Measurements from ENCODE around the gene NOS3. TPM values are rescaled to one million over a fixed set of nuclear protein-coding genes. Genes with fewer than 3 reads are reported as not detected.

The NOS3 gene
- total RNA-seq, 3 donors from 2014 or later = 3.8 to 35.1 (median 5.1) TPM

DNA sequence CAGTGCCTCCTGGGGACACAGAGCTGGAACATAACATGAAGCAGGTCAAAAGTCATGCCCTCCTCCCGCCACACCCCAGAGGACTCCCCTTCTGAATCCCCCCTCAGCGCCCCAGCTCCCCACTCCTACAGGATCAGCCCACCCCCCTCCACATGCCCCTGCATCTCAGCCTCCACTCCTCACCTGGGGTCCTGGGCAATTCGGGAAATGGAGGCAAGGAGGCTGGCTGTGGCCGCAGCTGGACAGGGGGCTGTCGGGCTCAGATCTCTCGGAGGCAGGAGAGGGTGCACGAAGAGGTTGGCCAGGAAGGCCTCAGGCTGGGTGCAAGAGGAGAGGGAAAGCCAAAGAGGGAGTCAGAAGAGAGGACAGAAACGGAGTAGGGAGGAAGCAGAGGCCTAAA is 25.7 kb downstream of the NOS3 start:
- DNase-seq (ENCODE audit: low spot score in 2 of 2) = no peak
- Histone ChIP-seq H3K9me3 (no peaks in the 10 kb centered on the region), H3K27ac (no peak overlapping the region), H3K36me3 (no peaks in the 10 kb centered on the region), H3K4me1 (peaks cover 8 to 10% of the 10 kb centered on the region in 2 donors), H3K27me3 (peaks cover 9 to 55% of the 10 kb centered on the region in 2 donors), H3K4me3 (no peak overlapping the region)
- TF ChIP-seq, protein P1, sequence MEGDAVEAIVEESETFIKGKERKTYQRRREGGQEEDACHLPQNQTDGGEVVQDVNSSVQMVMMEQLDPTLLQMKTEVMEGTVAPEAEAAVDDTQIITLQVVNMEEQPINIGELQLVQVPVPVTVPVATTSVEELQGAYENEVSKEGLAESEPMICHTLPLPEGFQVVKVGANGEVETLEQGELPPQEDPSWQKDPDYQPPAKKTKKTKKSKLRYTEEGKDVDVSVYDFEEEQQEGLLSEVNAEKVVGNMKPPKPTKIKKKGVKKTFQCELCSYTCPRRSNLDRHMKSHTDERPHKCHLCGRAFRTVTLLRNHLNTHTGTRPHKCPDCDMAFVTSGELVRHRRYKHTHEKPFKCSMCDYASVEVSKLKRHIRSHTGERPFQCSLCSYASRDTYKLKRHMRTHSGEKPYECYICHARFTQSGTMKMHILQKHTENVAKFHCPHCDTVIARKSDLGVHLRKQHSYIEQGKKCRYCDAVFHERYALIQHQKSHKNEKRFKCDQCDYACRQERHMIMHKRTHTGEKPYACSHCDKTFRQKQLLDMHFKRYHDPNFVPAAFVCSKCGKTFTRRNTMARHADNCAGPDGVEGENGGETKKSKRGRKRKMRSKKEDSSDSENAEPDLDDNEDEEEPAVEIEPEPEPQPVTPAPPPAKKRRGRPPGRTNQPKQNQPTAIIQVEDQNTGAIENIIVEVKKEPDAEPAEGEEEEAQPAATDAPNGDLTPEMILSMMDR (IDR thresholded peaks at IDR 0.05) = no peak
- TF ChIP-seq POLR2AphosphoS5 (IDR thresholded peaks at IDR 0.05) = no peak
- no peak for TF ChIP-seq POLR2A (IDR thresholded peaks at IDR 0.05)
- intact Hi-C loops (cut with DNase I; ENCODE audit: low total_unique reads) = loop anchor here (10.0 kb wide), 1 partner anchor 98 kb away; no protein-coding TSS in a partner anchor

DNA sequence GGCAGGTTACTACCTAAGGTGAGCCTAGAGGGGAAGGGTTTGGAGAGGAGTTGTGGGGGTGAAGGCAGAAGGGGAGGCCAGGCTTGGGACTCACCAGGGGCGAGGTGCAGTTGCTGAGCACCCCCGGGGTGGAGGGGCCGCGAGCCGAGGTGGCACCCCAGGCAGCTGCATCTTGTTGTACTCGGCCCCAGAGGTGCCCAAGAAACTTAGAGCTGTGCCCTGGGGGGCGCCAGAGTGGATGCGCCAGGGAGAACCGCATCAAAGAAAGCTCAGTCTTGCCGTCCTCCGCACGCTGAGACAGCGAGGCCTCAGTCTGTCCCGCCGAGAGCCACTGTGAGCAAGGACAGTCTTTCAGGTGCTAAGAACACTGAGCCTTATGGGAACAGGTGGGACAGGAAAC is 26.1 kb downstream of the NOS3 start:
- no peak for TF ChIP-seq POLR2A (IDR thresholded peaks at IDR 0.05)
- no peak for TF ChIP-seq POLR2AphosphoS5 (IDR thresholded peaks at IDR 0.05)
- TF ChIP-seq, protein P1 (IDR thresholded peaks at IDR 0.05) = no peak
- Histone ChIP-seq H3K36me3 (no peaks in the 10 kb centered on the region), H3K9me3 (no peaks in the 10 kb centered on the region), H3K4me3 (no peak overlapping the region), H3K27me3 (peaks cover 9 to 54% of the 10 kb centered on the region in 2 donors), H3K27ac (no peak overlapping the region), H3K4me1 (peaks cover 8 to 10% of the 10 kb centered on the region in 2 donors)
- DNase-seq (ENCODE audit: low spot score in 2 of 2) = no peak
- intact Hi-C loops (cut with DNase I; ENCODE audit: low total_unique reads) = loop anchor here (10.0 kb wide), 1 partner anchor 98 kb away; no protein-coding TSS in a partner anchor

DNA sequence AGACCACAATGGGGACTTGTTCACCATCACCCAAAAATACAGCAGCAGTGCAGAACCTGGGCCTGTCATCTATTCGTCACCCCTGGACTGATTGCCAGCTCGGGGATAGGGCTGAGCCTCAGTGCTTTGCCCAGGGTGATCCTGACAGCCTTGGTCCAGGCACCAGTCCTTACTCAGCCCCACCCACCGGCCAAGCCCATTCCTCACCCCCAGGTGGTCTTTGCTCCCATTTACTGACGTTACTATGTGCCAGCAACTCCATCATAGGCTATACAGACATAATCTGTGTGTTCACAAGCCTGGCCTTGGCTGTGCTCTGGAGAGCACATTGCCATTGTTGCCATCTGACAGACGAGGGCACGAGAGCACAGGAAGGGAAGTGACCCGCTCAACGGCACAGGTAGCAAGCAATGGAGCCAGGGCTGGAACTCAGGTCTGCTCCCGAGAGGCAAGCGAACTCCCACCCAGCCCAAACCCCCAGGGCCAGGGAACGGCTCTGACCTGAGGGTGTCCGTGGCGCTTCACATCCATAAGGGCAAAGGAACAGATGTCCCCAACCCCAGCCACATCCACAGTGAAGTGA is 26.6 kb downstream of the NOS3 start:
- no peak for DNase-seq (ENCODE audit: low spot score in 2 of 2)
- intact Hi-C loops (cut with DNase I; ENCODE audit: low total_unique reads) = loop anchor here (10.0 kb wide), 1 partner anchor 97 kb away; no protein-coding TSS in a partner anchor
- Histone ChIP-seq H3K27ac (no peak overlapping the region), H3K4me3 (peak overlapping the region in 1 of 3 donors; percentile 64), H3K4me1 (peaks cover 8 to 10% of the 10 kb centered on the region in 2 donors), H3K36me3 (no peaks in the 10 kb centered on the region), H3K9me3 (no peaks in the 10 kb centered on the region), H3K27me3 (peaks cover 9 to 49% of the 10 kb centered on the region in 2 donors)
- TF ChIP-seq, protein P1 (IDR thresholded peaks at IDR 0.05) = no peak
- TF ChIP-seq POLR2A (IDR thresholded peaks at IDR 0.05) (no peak), POLR2AphosphoS5 (IDR thresholded peaks at IDR 0.05) (no peak)

DNA sequence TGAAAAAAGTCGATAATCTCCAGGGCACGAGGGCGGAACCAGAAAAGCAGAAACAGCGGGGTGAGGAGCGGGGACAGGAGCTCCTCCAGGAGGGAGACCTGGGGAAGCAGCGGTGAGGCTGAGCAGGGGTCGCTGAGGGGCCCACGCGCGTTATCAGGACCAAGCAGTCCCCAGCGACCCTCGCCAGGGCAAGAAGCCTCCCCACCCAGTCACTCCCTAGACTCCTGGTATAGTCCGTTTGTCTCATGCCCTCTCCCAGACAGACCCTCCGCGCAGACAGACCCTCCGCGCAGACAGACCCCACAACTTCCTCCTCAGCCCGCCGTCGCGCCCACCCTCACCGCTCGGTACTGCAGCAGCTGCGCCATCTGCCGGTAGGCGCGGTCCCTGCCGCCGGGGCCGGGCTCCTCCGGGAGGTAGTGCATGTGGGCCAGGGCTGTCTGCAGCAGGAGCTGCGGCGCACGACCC is 27.2 kb downstream of the NOS3 start:
- intact Hi-C loops (cut with DNase I; ENCODE audit: low total_unique reads) = loop anchor here (10.0 kb wide), 1 partner anchor 97 kb away; no protein-coding TSS in a partner anchor
- DNase-seq (ENCODE audit: low spot score in 2 of 2) = peak; percentile 30 to 73
- peak overlapping the region in 2 of 3 donors; percentile 34 to 64 for H3K4me3 ChIP-seq

More for the DNA sequence above, 27.2 kb downstream of the NOS3 start:
- Histone ChIP-seq H3K9me3 (no peaks in the 10 kb centered on the region), H3K27me3 (peaks cover 9 to 44% of the 10 kb centered on the region in 2 donors), H3K36me3 (no peaks in the 10 kb centered on the region), H3K4me1 (peaks cover 8 to 10% of the 10 kb centered on the region in 2 donors), H3K27ac (no peak overlapping the region)
- TF ChIP-seq POLR2AphosphoS5 (IDR thresholded peaks at IDR 0.05) = no peak
- TF ChIP-seq POLR2A (IDR thresholded peaks at IDR 0.05) = no peak
- TF ChIP-seq, protein P1 (IDR thresholded peaks at IDR 0.05) = peak; percentile 73 to 81 (median 76)
